ENCODE measurements around the gene FILIP1L.

The FILIP1L gene

GRCh38 chr3:99839613-99840012 lies 274.7 kb downstream of the FILIP1L start:
- Histone ChIP-seq H4K20me1 (ENCODE audit: insufficient read depth, low read length, poor library complexity, severe bottlenecking) (no peaks in the 10 kb centered on the region), H3K9me2 (replicated peaks; ENCODE audit: low read depth, low read length) (no peaks in the 10 kb centered on the region), H3K9ac (ENCODE audit: low read depth, low read length, poor library complexity, severe bottlenecking) (no peak overlapping the region), H3K9me3 (ENCODE audit: insufficient read depth, low read depth, low read length) (no peaks in the 10 kb centered on the region), H3K4me1 (ENCODE audit: insufficient read depth, low read length, poor library complexity, severe bottlenecking) (no peaks in the 10 kb centered on the region), H3K4me2 (ENCODE audit: low read depth, low read length, poor library complexity, severe bottlenecking) (no peak overlapping the region), H2AFZ (ENCODE audit: low read length) (no peak overlapping the region), H3K36me3 (ENCODE audit: insufficient read depth, low read length) (no peaks in the 10 kb centered on the region), H3K79me2 (ENCODE audit: insufficient read depth, low read length) (no peaks in the 10 kb centered on the region; the same call in 1 of the 2 replicates), H3F3A (ENCODE audit: low read depth) (no peaks in the 10 kb centered on the region), H3K4me3 (ENCODE audit: low read length, poor library complexity, severe bottlenecking) (no peak overlapping the region), H3K27me3 (ENCODE audit: insufficient read depth, low read length, poor library complexity, severe bottlenecking) (no peaks in the 10 kb centered on the region)
- TF ChIP-seq, protein P1, sequence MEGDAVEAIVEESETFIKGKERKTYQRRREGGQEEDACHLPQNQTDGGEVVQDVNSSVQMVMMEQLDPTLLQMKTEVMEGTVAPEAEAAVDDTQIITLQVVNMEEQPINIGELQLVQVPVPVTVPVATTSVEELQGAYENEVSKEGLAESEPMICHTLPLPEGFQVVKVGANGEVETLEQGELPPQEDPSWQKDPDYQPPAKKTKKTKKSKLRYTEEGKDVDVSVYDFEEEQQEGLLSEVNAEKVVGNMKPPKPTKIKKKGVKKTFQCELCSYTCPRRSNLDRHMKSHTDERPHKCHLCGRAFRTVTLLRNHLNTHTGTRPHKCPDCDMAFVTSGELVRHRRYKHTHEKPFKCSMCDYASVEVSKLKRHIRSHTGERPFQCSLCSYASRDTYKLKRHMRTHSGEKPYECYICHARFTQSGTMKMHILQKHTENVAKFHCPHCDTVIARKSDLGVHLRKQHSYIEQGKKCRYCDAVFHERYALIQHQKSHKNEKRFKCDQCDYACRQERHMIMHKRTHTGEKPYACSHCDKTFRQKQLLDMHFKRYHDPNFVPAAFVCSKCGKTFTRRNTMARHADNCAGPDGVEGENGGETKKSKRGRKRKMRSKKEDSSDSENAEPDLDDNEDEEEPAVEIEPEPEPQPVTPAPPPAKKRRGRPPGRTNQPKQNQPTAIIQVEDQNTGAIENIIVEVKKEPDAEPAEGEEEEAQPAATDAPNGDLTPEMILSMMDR (conservative IDR thresholded peaks at IDR 0.05; ENCODE audit: low read length), result no peak
- TF ChIP-seq EZH2phosphoT487 (IDR thresholded peaks at IDR 0.05; ENCODE audit: borderline replicate concordance), result no peak

- no peak overlapping the region for H3K9ac ChIP-seq (ENCODE audit: low read depth, low read length, poor library complexity, severe bottlenecking)
- H3K4me2 ChIP-seq (ENCODE audit: low read depth, low read length, poor library complexity, severe bottlenecking), result no peak overlapping the region
- H3K79me2 ChIP-seq (ENCODE audit: insufficient read depth, low read length), result no peaks in the 10 kb centered on the region; the same call in 1 of the 2 replicates
- H3K36me3 ChIP-seq (ENCODE audit: insufficient read depth, low read length), result no peaks in the 10 kb centered on the region
- H3K27me3 ChIP-seq (ENCODE audit: insufficient read depth, low read length, poor library complexity, severe bottlenecking), result no peaks in the 10 kb centered on the region
- no peak overlapping the region for H3K4me3 ChIP-seq (ENCODE audit: low read length, poor library complexity, severe bottlenecking)
- TF ChIP-seq, protein P1 (conservative IDR thresholded peaks at IDR 0.05; ENCODE audit: low read length), result no peak
- no peak for TF ChIP-seq EZH2phosphoT487 (IDR thresholded peaks at IDR 0.05; ENCODE audit: borderline replicate concordance)
- no peaks in the 10 kb centered on the region for H4K20me1 ChIP-seq (ENCODE audit: insufficient read depth, low read length, poor library complexity, severe bottlenecking)
- no peaks in the 10 kb centered on the region for H3K9me3 ChIP-seq (ENCODE audit: insufficient read depth, low read depth, low read length)
- no peak overlapping the region for H2AFZ ChIP-seq (ENCODE audit: low read length)
- H3F3A ChIP-seq (ENCODE audit: low read depth), result no peaks in the 10 kb centered on the region
- H3K9me2 ChIP-seq (replicated peaks; ENCODE audit: low read depth, low read length), result no peaks in the 10 kb centered on the region
- no peaks in the 10 kb centered on the region for H3K4me1 ChIP-seq (ENCODE audit: insufficient read depth, low read length, poor library complexity, severe bottlenecking)
These were observed 275.5 kb downstream of the FILIP1L start for GRCh38 chr3:99838755-99839154.

- H3K9ac ChIP-seq (ENCODE audit: low read depth, low read length, poor library complexity, severe bottlenecking), result no peak overlapping the region
- no peak overlapping the region for H3K4me3 ChIP-seq (ENCODE audit: low read length, poor library complexity, severe bottlenecking)
- H3K4me1 ChIP-seq (ENCODE audit: insufficient read depth, low read length, poor library complexity, severe bottlenecking), result no peaks in the 10 kb centered on the region
- H3K9me2 ChIP-seq (replicated peaks; ENCODE audit: low read depth, low read length), result no peaks in the 10 kb centered on the region
- H3K36me3 ChIP-seq (ENCODE audit: insufficient read depth, low read length), result no peaks in the 10 kb centered on the region
- TF ChIP-seq, protein P1 (conservative IDR thresholded peaks at IDR 0.05; ENCODE audit: low read length), result no peak
- no peak for TF ChIP-seq EZH2phosphoT487 (IDR thresholded peaks at IDR 0.05; ENCODE audit: borderline replicate concordance)
- no peaks in the 10 kb centered on the region for H3F3A ChIP-seq (ENCODE audit: low read depth)
- H4K20me1 ChIP-seq (ENCODE audit: insufficient read depth, low read length, poor library complexity, severe bottlenecking), result no peaks in the 10 kb centered on the region
- H3K27me3 ChIP-seq (ENCODE audit: insufficient read depth, low read length, poor library complexity, severe bottlenecking), result no peaks in the 10 kb centered on the region
- no peaks in the 10 kb centered on the region for H3K9me3 ChIP-seq (ENCODE audit: insufficient read depth, low read depth, low read length)
- H2AFZ ChIP-seq (ENCODE audit: low read length), result no peak overlapping the region
- H3K79me2 ChIP-seq (ENCODE audit: insufficient read depth, low read length), result no peaks in the 10 kb centered on the region; the same call in 1 of the 2 replicates
- H3K4me2 ChIP-seq (ENCODE audit: low read depth, low read length, poor library complexity, severe bottlenecking), result no peak overlapping the region
These were observed 276.6 kb downstream of the FILIP1L start for GRCh38 chr3:99837715-99838114.

All from Loucy (cell line).